Ovary (tissue), 3 donors: ENCODE measurements around the gene IFRD2.

Source experiments
- CTCF ChIP-seq, 3 donors: fragments of 450-650 bp in 2 of 3; fragments of 200-600 bp in 1 of 3; IDR thresholded peaks; one replicate each; pipeline versions ENCODE4 v1.5.1 to v1.8.0; 2016 to 2022; ENCODE audit warnings: antibody characterized with exemption in 3 of 3, mild to moderate bottlenecking in 1 of 3
- POLR2A ChIP-seq: fragments of 450-650 bp; IDR thresholded peaks from one replicate; pipeline ENCODE4 v1.6.1; 2017; ENCODE audit warnings: antibody characterized with exemption, mild to moderate bottlenecking, moderate library complexity
- donor health status: DM: no; HTN: no; CAD: no.

- no peak for TF ChIP-seq CTCF (IDR thresholded peaks at IDR 0.05)
- TF ChIP-seq POLR2A: no peak
Measured at GRCh38 chr3:50254577-50255250, 37.5 kb downstream of the IFRD2 start.
